Astrocyte (in vitro differentiated cells and primary cell): ENCODE measurements around the gene N4BP3.

ENCODE experiments used
- CTCF ChIP-seq: IDR thresholded peaks from 2 replicates; pipeline ENCODE4 v1.5.1; 2011; ENCODE audit warnings: low read depth, mild to moderate bottlenecking, inconsistent platforms, low read length, moderate library complexity; ENCODE audit not compliant: insufficient read depth
- EZH2 ChIP-seq: IDR thresholded peaks from 2 replicates; pipeline ENCODE4 v1.6.1; 2012; ENCODE audit warnings: mild to moderate bottlenecking, low read length, inconsistent platforms; ENCODE audit not compliant: insufficient read depth

GRCh38 chr5:178074266-178074952 lies 38.9 kb upstream of the N4BP3 start:
- peak; percentile 13 for TF ChIP-seq CTCF
- TF ChIP-seq EZH2: no peak
